ENCODE data around the gene LKAAEAR1. TPM values are rescaled to one million over a fixed set of nuclear protein-coding genes. Genes with fewer than 3 reads are reported as not detected.

Gene LKAAEAR1
- total and polyA plus RNA-seq, 2 of the 13 experiments (the other 11 are each of a cell fraction or from before 2014, with no cell fraction given): not detected

DNA sequence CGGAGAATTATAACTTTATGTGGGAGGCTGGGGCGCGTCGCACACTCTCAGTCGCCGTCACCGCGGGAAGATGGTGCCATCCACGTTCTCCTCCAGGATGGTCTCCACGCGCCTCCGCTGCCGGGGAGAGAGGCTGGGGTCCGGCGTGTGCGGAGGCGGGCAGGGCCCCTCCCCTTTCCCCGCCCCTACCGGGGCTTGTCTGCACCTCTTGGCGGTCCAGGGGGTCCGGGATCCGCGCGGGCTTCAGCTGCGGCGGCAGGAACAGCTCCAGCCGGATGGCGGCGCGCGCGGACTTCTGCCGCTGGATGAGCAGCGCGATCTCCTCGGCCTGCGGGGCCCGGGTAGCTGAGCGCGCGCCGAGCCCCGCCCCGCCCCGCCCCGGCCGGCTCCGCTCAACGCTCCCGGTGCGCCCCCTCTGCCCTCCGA lies 807 bp downstream of the LKAAEAR1 start (continued):
- TF ChIP-seq SRSF4 (IDR thresholded peaks at IDR 0.05; ENCODE audit: low read depth, low read length, poor library complexity, severe bottlenecking) (no peak), SYNCRIP (IDR thresholded peaks at IDR 0.05; ENCODE audit: insufficient read depth, low read depth, low read length) (no peak), AGO1 (IDR thresholded peaks at IDR 0.05; ENCODE audit: low read depth, low read length, poor library complexity, severe bottlenecking) (no peak), MAZ (IDR thresholded peaks at IDR 0.05; ENCODE audit: borderline replicate concordance, low read depth, low read length) (no peak), MAZ (CRISPR knock-in tag; IDR thresholded peaks at IDR 0.05; ENCODE audit: low read depth) (peak; percentile 38; the same call in 1 of the 2 replicates), GZF1 (CRISPR knock-in tag; IDR thresholded peaks at IDR 0.05) (no peak), ZNF569 (CRISPR knock-in tag; IDR thresholded peaks at IDR 0.05; ENCODE audit: borderline replicate concordance) (no peak), ZNF44 (CRISPR knock-in tag; IDR thresholded peaks at IDR 0.05) (no peak; the same call in 1 of the 2 replicates), HNRNPUL1 (IDR thresholded peaks at IDR 0.05; ENCODE audit: low read depth, low read length) (no peak), GFI1 (CRISPR knock-in tag; IDR thresholded peaks at IDR 0.05; ENCODE audit: borderline replicate concordance) (no peak), ZNF292 (CRISPR knock-in tag; IDR thresholded peaks at IDR 0.05; ENCODE audit: borderline replicate concordance, low read depth) (no peak), FOXC1 (CRISPR knock-in tag; IDR thresholded peaks at IDR 0.05; ENCODE audit: borderline replicate concordance) (peak; percentile 35; the same call in 1 of the 2 replicates), SOX6 (IDR thresholded peaks at IDR 0.05) (no peak), SOX6 (CRISPR knock-in tag; IDR thresholded peaks at IDR 0.05) (no peak), ZNF264 (CRISPR knock-in tag; IDR thresholded peaks at IDR 0.05) (no peak), CERS6 (CRISPR knock-in tag; IDR thresholded peaks at IDR 0.05) (no peak), ZNF138 (CRISPR knock-in tag; IDR thresholded peaks at IDR 0.05; ENCODE audit: low read depth) (0 out of 2 replicates have a peak, but pooled peaks have one; percentile 7), ZNF251 (CRISPR knock-in tag; IDR thresholded peaks at IDR 0.05) (no peak), PTBP1 (IDR thresholded peaks at IDR 0.05; ENCODE audit: low read depth, low read length, poor library complexity, severe bottlenecking) (no peak), ZBTB42 (CRISPR knock-in tag; IDR thresholded peaks at IDR 0.05) (no peak), EED (CRISPR knock-in tag; IDR thresholded peaks at IDR 0.05) (no peak), ZFP62 (CRISPR knock-in tag; IDR thresholded peaks at IDR 0.05) (no peak), FOXM1 (CRISPR knock-in tag; IDR thresholded peaks at IDR 0.05) (no peak)
- TF ChIP-seq, protein P1, sequence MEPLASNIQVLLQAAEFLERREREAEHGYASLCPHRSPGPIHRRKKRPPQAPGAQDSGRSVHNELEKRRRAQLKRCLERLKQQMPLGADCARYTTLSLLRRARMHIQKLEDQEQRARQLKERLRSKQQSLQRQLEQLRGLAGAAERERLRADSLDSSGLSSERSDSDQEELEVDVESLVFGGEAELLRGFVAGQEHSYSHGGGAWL (CRISPR knock-in tag; IDR thresholded peaks at IDR 0.05): no peak; the same call in 1 of the 2 replicates
- TF ChIP-seq, protein P2, sequence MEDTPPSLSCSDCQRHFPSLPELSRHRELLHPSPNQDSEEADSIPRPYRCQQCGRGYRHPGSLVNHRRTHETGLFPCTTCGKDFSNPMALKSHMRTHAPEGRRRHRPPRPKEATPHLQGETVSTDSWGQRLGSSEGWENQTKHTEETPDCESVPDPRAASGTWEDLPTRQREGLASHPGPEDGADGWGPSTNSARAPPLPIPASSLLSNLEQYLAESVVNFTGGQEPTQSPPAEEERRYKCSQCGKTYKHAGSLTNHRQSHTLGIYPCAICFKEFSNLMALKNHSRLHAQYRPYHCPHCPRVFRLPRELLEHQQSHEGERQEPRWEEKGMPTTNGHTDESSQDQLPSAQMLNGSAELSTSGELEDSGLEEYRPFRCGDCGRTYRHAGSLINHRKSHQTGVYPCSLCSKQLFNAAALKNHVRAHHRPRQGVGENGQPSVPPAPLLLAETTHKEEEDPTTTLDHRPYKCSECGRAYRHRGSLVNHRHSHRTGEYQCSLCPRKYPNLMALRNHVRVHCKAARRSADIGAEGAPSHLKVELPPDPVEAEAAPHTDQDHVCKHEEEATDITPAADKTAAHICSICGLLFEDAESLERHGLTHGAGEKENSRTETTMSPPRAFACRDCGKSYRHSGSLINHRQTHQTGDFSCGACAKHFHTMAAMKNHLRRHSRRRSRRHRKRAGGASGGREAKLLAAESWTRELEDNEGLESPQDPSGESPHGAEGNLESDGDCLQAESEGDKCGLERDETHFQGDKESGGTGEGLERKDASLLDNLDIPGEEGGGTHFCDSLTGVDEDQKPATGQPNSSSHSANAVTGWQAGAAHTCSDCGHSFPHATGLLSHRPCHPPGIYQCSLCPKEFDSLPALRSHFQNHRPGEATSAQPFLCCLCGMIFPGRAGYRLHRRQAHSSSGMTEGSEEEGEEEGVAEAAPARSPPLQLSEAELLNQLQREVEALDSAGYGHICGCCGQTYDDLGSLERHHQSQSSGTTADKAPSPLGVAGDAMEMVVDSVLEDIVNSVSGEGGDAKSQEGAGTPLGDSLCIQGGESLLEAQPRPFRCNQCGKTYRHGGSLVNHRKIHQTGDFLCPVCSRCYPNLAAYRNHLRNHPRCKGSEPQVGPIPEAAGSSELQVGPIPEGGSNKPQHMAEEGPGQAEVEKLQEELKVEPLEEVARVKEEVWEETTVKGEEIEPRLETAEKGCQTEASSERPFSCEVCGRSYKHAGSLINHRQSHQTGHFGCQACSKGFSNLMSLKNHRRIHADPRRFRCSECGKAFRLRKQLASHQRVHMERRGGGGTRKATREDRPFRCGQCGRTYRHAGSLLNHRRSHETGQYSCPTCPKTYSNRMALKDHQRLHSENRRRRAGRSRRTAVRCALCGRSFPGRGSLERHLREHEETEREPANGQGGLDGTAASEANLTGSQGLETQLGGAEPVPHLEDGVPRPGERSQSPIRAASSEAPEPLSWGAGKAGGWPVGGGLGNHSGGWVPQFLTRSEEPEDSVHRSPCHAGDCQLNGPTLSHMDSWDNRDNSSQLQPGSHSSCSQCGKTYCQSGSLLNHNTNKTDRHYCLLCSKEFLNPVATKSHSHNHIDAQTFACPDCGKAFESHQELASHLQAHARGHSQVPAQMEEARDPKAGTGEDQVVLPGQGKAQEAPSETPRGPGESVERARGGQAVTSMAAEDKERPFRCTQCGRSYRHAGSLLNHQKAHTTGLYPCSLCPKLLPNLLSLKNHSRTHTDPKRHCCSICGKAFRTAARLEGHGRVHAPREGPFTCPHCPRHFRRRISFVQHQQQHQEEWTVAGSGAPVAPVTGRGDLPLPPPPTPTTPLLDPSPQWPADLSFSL (CRISPR knock-in tag; IDR thresholded peaks at IDR 0.05): no peak

All from HepG2 (cell line).